MM.1S (cell line): ENCODE data around the gene SELENOO.

Source experiments
- DNase-seq: peaks from one replicate; pipeline ENCODE4 v3.0.0-alpha.2; 2015
- H2AFZ ChIP-seq: fragments of 300-600 bp; sonication (generic); 2 replicates; pipeline ENCODE4 v1.6.0; 2016; ENCODE audit warnings: antibody characterized with exemption, low read length
- H3F3A ChIP-seq: fragments of 300-600 bp; sonication (generic); 2 replicates; pipeline ENCODE4 v1.6.1; 2016; ENCODE audit warnings: mild to moderate bottlenecking, antibody characterized with exemption, low read length, moderate library complexity, mixed read lengths; ENCODE audit not compliant: insufficient read depth
- H3K27ac ChIP-seq: fragments of 300-600 bp; sonication (generic); 2 replicates; pipeline ENCODE4 v1.5.1; 2016; ENCODE audit warnings: mild to moderate bottlenecking, low read length
- H3K27me3 ChIP-seq: fragments of 300-600 bp; sonication (generic); replicated peaks from 2 replicates; pipeline ENCODE4 v1.6.0; 2016; ENCODE audit warnings: low read length; ENCODE audit not compliant: insufficient read depth
- H3K36me3 ChIP-seq: fragments of 300-600 bp; sonication (generic); replicated peaks from 2 replicates; pipeline ENCODE4 v1.6.1; 2016; ENCODE audit warnings: mild to moderate bottlenecking, low read length, mixed read lengths; ENCODE audit not compliant: insufficient read depth
- H3K4me1 ChIP-seq: fragments of 300-600 bp; sonication (generic); 2 replicates; pipeline ENCODE4 v1.6.1; 2016; ENCODE audit warnings: low read length, mixed read lengths
- H3K4me2 ChIP-seq: fragments of 300-600 bp; sonication (generic); 2 replicates; pipeline ENCODE4 v1.6.0; 2016; ENCODE audit warnings: low read depth, low read length
- H3K4me3 ChIP-seq: fragments of 300-600 bp; sonication (generic); 2 replicates; pipeline ENCODE4 v1.5.1; 2016; ENCODE audit warnings: low read length, mixed read lengths
- H3K79me2 ChIP-seq: fragments of 300-600 bp; sonication (generic); 2 replicates; pipeline ENCODE4 v1.6.1; 2016; ENCODE audit warnings: mixed run types, low read length, mixed read lengths
- H3K9ac ChIP-seq: fragments of 300-600 bp; sonication (generic); 2 replicates; pipeline ENCODE4 v1.6.1; 2016; ENCODE audit warnings: low read length, mixed read lengths
- H3K9me2 ChIP-seq: fragments of 300-600 bp; sonication (generic); replicated peaks from 2 replicates; pipeline ENCODE4 v1.6.1; 2016; ENCODE audit warnings: mild to moderate bottlenecking, low read length, mixed read lengths; ENCODE audit not compliant: insufficient read depth
- H3K9me3 ChIP-seq: fragments of 300-600 bp; sonication (generic); replicated peaks from 2 replicates; pipeline ENCODE4 v1.6.1; 2016; ENCODE audit warnings: mild to moderate bottlenecking, low read length, mixed read lengths; ENCODE audit not compliant: insufficient read depth
- H4K20me1 ChIP-seq: fragments of 300-600 bp; sonication (generic); 2 replicates; pipeline ENCODE4 v1.6.1; 2016; ENCODE audit warnings: mild to moderate bottlenecking, low read length, moderate library complexity, mixed read lengths; ENCODE audit not compliant: insufficient read depth
- EZH2 ChIP-seq: fragments of 300-600 bp; sonication (generic); optimal IDR thresholded peaks from 2 replicates; pipeline ENCODE3; 2017; ENCODE audit warnings: low read depth, mild to moderate bottlenecking, antibody characterized with exemption, low read length, mixed read lengths
- EZH2phosphoT487 ChIP-seq: fragments of 300-600 bp; sonication (generic); IDR thresholded peaks from 2 replicates; pipeline ENCODE4 v1.6.1; 2018; ENCODE audit warnings: antibody characterized with exemption, low read length
- TF ChIP-seq, protein P1 (sequence below): fragments of 300-600 bp; sonication (generic); IDR thresholded peaks from 2 replicates; pipeline ENCODE4 v1.5.1; 2016; ENCODE audit warnings: antibody characterized with exemption, low read length, mixed read lengths

Gene SELENOO

GRCh38 chr22:50179937-50180726 is 20.7 kb upstream of the SELENOO start:
- TF ChIP-seq EZH2 = no peak
- TF ChIP-seq, protein P1, sequence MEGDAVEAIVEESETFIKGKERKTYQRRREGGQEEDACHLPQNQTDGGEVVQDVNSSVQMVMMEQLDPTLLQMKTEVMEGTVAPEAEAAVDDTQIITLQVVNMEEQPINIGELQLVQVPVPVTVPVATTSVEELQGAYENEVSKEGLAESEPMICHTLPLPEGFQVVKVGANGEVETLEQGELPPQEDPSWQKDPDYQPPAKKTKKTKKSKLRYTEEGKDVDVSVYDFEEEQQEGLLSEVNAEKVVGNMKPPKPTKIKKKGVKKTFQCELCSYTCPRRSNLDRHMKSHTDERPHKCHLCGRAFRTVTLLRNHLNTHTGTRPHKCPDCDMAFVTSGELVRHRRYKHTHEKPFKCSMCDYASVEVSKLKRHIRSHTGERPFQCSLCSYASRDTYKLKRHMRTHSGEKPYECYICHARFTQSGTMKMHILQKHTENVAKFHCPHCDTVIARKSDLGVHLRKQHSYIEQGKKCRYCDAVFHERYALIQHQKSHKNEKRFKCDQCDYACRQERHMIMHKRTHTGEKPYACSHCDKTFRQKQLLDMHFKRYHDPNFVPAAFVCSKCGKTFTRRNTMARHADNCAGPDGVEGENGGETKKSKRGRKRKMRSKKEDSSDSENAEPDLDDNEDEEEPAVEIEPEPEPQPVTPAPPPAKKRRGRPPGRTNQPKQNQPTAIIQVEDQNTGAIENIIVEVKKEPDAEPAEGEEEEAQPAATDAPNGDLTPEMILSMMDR = no peak
- TF ChIP-seq EZH2phosphoT487 = no peak
- no peak overlapping the region for H3K27ac ChIP-seq
- H3K27me3 ChIP-seq = peaks cover 4% of the 10 kb centered on the region; the same call in 1 of the 2 replicates
- no peak overlapping the region for H3K4me2 ChIP-seq
- no peaks in the 10 kb centered on the region for H3F3A ChIP-seq
- DNase-seq = no peak
- no peak overlapping the region for H3K4me3 ChIP-seq
- no peaks in the 10 kb centered on the region for H4K20me1 ChIP-seq
- no peaks in the 10 kb centered on the region for H3K9me2 ChIP-seq
- no peaks in the 10 kb centered on the region for H3K79me2 ChIP-seq
- H3K4me1 ChIP-seq = peaks cover 1% of the 10 kb centered on the region; the same call in 1 of the 2 replicates
- H3K9ac ChIP-seq = no peak overlapping the region
- H3K36me3 ChIP-seq = no peaks in the 10 kb centered on the region
- H3K9me3 ChIP-seq = no peaks in the 10 kb centered on the region
- H2AFZ ChIP-seq = no peak overlapping the region

DNA sequence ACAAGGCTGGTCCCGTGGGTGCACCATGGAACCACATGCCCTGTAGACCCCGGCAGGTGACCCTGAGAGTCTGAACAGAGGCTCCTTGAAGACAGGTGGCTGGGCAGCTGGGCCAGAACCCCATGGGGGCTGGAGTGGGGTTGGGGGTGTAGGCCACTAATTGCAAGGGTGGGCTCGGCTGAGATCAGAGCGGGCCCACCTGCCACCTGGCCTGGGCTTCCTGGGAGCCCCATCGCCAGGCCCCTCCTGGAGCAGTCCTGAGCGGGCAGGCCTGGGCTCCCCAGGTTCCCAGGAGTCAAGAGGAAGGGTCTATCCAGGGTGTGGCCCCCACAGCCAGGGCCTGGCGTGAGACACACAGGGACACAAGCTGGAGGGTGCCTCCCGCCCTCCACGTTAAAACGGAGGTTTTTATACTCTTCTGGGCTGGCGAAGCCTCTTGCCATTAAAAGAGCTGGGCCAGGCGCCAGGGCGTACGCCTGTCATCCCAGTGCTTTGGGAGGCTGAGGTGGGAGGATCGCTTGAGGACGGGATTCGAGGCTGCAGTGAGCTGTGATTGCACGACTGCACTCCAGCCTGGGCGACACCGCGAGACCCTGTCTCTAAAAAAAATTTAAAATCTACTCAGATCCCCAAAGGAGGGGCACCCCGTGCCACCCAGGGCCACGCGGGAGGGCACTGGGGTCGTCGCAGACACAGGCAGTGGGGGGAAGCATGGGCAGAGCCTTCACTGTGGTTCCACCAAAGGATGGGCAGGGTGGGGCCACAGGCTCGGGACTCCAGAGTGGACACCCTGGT is 19.9 kb upstream of the SELENOO start:
- Histone ChIP-seq H3K9me3 (no peaks in the 10 kb centered on the region), H2AFZ (no peak overlapping the region), H3K4me1 (peaks cover 5% of the 10 kb centered on the region; the same call in 1 of the 2 replicates), H3K9ac (no peak overlapping the region), H3K4me3 (no peak overlapping the region), H3K4me2 (no peak overlapping the region), H3K27ac (no peak overlapping the region), H3F3A (no peaks in the 10 kb centered on the region), H3K27me3 (peaks cover 4% of the 10 kb centered on the region; the same call in 1 of the 2 replicates), H3K36me3 (no peaks in the 10 kb centered on the region), H3K9me2 (no peaks in the 10 kb centered on the region), H3K79me2 (0 out of 2 replicates have a peak, but pooled peaks cover 3% of the 10 kb centered on the region), H4K20me1 (no peaks in the 10 kb centered on the region)
- no peak for TF ChIP-seq EZH2
- no peak for TF ChIP-seq EZH2phosphoT487
- TF ChIP-seq, protein P1 = no peak
- no peak for DNase-seq

- Histone ChIP-seq H2AFZ (no peak overlapping the region), H3K36me3 (no peaks in the 10 kb centered on the region), H3K9me2 (no peaks in the 10 kb centered on the region), H3K4me1 (peaks cover 11% of the 10 kb centered on the region), H4K20me1 (no peaks in the 10 kb centered on the region), H3F3A (peaks cover 10% of the 10 kb centered on the region), H3K79me2 (peaks cover 18% of the 10 kb centered on the region), H3K27me3 (peaks cover 4% of the 10 kb centered on the region; the same call in 1 of the 2 replicates), H3K27ac (no peak overlapping the region), H3K4me3 (no peak overlapping the region), H3K9ac (no peak overlapping the region), H3K4me2 (no peak overlapping the region), H3K9me3 (no peaks in the 10 kb centered on the region)
- no peak for DNase-seq
- TF ChIP-seq, protein P1 = no peak
- no peak for TF ChIP-seq EZH2phosphoT487
These were observed 18.4 kb upstream of the SELENOO start for GRCh38 chr22:50182176-50183081.
